HG03095 (cell line): ENCODE data around the gene IRS1.

ENCODE experiments used
- ATAC-seq: cut with Tn5 transposase; IDR thresholded peaks from one replicate; pipeline ENCODE4 v1.9.1; 2021; ENCODE audit warnings: moderate library complexity; ENCODE audit not compliant: unreplicated experiment

The IRS1 gene

DNA sequence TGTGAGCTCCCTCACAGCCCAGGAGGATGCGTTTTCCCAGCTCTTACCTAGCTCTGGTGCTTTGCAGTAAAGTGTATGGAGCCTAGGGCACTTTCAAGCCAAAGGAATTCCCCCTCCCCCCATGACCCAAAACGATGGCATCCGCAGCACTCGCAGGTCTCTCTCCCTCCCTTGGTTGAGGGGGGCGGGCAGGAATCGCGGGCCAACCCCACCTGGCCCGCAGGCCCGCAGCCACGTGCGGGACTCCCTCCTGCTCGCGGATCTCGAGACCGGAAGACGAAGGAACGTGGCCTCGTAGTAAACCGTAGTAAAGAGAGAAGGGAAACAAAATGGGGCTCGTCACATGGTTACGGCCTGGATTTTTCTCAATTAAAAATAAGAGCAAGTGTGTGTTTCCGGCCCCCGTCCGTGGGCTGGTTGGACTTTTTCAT, 8.5 kb downstream of the IRS1 start:
- peak; percentile 51 for ATAC-seq

DNA sequence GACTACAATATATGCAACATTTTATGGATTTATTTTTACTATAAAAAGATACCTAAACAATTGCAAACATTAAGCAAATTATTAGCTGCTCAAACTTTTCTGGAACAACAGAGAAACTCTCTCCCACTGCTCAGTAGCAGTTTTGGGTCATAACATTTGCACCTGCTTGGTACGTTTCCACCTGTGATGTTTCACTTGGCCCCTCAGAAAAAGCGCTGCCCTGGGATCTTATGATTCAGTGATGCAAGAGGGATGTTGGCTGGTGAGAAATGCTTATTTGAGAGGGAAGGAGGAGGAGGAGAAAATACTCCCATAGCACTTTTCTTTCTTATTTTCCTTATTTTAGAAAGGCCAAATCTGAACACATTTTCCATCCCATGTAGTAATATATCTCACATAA, 9.2 kb downstream of the IRS1 start:
- no peak for ATAC-seq

DNA sequence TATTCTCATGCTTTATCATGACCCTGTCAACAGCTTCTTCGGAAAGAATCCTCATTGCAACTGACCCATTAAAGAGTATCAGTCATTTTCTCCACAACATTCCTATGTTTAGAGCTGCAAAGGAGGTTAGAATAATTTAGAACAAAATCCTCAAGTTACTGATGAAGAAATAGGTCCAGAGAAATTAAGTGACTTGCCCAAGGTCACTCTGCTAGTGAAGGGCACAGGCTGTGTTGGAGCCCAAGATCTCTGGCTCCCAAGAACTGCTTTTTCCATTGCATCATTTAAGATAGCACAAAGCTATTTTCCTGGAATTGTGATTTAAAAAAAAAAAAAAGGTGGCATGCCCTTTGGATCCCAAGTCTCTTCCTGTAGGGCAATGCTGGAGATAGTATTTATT, 9.6 kb downstream of the IRS1 start:
- ATAC-seq: no peak

DNA sequence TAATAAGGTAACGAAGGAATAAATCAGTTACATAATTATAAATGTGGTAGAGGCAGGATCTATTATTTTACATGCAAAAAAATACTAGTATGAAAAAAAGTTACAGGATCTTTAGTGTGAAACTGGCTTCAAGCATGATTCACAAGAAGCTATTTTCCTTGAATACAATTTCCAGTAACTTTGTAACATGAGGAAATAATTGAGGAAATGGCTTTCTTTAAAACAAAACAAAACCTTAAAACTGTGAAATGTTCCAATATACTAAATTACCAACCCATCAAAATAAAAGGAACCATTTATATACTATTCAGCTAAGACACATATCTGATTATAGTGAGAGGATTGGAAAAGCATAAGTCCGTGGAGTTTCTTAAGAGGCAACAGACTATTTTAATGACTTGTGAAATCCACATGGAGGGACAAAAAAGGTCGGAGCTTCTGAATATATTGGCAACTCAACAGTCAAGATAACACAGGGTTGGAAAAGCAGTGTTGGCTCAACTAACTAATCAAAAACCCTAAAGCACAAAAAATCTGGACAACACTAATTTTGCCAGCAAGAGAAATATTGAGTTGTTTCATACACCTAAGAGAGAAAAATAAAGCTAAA, 10.6 kb downstream of the IRS1 start:
- no peak for ATAC-seq

DNA sequence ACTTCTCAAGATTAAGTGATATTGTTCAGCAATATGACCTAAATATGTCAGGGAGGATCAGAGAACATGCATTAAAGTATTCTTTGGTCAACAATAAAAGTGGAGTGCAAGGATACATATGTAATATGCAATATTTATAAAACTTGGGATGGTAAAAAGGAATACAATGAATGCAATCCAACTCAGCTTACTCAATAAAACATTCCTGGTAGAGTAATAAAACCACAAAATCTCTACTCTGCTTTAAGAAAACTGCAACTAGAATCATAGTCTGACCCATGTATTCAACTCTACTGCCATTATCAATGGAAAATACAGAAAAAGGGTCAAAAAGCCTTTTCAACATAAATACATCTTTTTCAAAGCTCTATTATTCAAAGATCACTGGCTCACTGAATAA, 11.6 kb downstream of the IRS1 start:
- no peak for ATAC-seq

DNA sequence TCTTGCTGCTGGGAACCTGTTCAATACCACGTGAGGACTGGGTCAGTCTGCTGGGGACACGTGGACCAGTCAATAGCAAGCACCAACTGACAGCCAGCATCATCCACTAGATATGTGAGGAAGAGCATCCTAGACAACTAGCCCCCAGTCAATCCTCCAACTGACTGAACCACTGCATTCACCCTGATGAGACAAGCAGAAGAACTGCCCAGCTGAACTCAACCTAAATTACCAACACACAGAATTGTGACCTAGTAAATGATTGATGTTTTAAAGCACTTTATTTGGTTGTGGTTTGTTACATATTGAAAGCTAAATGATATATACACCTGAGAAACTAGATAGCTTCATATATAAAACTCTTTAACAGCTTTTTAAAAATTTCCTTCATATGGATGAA, 15.7 kb downstream of the IRS1 start:
- no peak for ATAC-seq

DNA sequence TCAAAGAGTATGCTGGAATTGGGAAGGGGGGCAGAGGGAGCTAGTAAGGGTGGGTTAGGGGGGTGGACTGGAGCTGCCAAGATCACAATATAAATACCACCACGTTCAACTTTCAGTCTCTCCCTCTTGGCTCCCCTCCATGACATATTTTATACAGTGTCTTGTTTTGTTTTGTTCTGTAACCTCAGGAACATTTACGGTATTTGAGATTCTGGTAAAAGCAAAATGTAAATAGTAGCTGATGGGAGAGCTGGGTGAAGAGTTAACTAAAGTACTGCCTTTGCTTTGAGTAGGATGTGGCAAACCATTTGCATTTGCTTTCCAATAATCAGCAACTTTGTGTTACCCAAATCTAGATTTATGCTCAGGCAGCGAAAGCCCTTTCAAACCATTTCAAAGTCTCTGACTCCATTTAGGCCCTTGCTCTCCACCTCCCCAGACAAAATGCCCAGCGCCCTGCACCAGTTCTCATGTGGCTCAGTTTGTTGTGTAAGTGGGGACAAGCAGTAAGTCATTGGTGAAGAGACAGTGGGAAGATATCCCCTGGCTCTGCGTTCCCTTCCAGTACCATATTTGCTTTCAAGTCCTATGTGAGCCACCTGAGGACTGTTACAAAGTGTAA, 17.4 kb downstream of the IRS1 start:
- no peak for ATAC-seq

DNA sequence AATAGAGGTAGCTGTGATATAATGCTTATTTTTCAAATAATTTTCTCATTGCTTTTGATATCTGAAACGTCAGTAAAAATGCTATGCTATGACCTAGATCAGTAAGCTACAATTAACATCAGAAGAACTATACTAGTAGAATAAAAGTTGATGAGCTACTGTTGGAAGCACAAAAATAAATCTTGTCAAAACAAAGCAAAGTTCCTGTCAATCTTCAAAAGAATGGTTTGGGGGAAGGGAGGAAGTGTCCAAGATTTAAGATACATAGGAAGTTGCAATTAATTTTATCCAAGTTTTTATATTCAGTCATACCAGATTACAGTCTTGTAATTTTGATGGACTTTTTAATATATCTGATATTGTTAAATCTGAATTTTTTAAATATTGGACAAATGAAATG, 19.2 kb downstream of the IRS1 start:
- no peak for ATAC-seq

DNA sequence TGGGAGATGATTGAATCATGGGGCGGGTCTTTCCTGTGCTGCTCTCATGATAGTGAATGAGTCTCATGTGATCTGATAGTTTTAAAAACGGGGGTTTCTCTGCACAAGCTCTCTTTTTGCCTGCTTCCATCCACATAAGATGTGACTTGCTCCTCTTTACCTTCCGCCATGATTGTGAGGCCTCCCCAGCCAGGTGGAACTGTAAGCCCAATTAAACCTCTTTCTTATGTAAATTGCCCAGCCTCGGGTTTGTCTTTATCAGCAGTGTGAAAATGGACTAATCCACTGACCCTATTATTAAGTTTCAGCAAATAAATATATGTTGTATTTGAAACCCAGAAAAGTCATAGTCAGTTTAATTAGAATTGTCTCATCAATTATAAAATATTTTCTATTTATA, 22.0 kb downstream of the IRS1 start:
- no peak for ATAC-seq

DNA sequence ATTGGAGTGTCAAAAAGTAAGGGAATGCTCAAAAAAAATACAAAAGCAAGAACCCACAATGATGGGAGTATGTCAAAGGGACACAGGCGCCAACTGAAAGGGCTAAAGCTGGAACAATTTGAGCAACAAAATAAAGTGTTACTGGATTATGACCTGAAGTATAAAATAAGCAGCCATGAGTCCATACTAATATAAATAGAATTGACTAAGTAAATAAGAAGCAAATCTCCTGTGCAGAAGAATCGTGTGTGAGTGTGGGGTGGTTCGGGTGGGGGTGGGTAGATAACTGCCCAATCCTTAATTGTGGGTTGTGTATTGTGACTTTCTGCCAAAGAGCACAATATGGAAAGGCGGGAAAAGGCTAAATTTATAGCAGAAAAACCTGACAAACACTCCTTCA, 23.5 kb downstream of the IRS1 start:
- no peak for ATAC-seq

DNA sequence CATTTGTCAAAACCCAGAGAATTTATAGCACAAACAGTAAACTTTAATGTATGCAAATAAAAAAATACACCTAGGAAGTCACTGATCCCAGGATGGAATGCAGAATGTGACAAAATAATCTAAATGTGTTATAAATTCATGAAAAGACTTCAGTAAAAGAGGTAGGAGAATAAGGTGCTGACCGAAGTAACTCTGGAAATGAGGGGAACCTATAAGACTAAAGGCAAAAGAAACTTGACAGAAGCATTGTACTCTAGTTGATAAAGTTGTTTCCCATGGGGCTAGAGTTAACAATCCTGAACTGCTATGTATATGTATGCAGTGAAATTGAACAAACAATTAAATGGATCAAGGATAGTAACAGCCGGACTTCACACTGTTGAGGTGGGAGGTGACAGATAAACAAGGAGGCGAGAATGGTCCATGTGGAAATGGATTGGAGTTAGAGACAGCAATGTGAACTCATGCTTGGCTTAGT, 24.5 kb downstream of the IRS1 start:
- no peak for ATAC-seq

DNA sequence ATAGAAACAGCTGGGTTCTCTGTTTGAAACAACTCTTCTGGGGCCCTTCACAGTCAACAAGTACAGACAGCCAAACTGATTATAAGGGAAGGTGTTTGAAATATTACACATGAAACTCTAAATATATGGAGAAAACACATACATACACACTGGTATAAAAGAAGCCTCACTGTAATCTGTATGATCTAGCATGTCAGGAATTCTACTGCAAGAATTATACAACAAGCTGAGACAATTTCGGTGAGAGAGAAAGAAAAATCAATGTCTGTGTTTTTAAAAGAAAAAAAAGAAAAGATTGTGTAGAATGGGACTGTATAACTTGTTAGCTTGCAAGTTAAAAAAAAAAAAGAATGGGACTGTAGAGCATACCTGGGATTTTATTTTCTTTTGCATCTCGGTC, 26.3 kb downstream of the IRS1 start:
- no peak for ATAC-seq

DNA sequence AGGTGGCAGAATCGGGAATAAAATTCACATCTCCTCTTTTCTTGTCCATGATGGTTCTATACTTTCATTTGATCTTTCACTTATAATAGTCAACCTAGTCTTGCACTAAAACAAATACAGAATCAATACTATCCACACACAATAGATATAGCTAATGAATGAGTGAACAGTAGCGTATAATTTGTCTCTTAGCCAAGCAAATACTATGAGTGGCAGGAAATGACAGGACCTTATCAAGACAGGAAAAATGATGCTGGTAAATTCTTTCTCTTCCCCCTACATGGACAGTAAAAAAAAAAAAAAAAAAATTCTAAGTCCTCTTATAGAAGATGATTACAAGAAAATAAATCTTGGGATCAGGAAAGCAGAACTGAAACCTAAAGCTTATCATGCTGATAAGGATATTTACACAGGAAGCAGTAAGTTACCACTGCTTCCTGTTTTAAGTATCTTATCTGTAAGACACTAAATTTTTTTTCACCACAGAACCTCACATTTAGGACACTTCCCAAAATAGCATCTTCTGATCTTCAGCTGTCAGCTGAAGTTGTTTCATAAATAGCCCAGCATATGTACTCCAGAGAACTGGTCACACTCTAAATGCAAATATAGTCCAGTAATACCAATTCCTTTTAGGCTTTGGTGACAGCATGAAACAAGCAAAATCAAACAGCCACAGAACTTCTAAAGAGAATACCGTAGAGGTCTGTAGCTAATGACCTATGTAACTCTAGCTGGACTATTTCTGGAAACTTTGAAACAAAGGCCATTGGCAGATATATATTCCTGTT, 27.0 kb downstream of the IRS1 start:
- ATAC-seq: peak; percentile 97

DNA sequence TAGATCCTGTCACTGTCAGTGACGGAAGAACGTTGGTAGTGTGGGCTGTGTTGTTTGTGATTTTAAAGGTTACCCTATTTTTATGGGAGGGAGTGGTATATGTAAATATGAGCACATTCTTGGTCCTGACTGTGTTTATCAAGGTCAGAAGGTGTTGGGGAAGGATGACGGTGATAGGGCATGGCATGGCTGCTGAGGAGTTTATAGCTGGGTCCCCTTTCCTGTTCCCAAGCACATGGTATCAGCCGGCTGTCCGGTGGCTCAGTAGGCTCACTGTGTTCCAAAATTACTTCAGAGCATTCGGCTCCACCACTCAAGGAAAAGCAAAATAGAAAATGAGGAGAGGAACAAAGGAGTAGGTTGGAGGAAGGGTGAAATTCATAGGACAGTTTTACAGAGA, 28.6 kb downstream of the IRS1 start:
- no peak for ATAC-seq

DNA sequence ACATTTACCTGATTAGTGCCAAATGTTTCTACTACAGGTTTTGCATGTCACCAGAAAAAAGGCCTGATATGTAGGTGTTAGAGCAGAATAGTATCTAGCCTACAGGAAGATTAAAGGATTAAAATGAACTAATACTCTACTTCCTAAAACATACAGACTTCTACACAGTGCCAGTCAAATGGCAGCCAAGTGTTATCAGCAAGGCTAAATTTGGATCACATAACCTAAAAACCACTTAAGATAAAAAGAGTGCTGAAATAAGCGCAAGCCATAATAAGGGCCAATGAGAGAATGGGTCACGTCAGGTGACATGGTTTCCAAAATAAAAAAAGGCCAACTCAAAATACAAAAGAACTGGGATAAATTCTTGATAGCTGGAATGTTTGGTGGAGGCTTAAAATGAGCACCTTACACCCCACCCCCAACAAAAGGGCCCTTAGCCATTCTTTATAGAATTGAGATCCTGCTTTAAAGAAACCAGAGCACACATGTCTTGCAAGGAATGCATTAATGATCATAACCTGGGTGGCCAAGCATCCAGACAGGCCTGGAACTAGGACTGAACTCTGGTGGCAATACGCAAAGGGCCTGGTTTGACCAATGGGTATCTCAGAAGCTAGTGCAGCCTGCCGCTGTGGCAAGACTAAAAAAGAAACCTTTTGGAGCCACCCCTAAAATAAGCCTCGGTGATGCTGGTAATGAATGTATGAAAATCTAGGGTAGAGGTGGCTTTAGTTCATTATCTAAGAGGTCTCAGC, 32.4 kb downstream of the IRS1 start:
- no peak for ATAC-seq

DNA sequence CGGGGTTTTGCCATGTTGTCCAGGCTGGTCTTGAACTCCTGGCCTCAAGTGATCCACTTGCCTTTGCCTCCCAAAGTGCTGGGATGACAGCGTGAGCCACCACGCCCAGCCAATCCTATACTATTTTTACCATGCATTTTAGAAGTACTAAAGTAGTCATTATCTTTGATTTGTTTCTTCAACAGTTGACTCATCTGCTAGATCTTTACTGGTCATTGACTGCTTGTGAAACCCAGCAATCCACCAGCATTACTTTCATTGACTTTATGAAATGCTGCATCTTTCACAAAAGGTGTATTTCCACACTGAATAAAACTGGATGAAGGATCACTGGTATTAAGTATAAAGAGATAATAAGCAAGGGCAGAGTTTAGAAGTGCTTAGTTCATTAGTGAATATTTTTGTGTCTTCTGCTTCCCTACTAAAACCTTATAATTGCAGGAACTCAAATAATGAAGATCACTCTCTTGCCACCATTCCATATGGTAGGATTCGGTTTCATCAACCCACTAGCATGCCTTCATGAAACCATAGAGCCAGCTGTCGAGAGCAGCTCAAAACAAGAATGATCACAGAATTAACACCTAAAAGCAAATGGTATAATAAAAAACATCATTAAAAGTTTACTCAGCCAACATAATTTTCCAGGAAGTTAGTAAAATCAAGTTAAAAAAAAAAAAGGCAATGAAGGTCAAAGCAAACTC, 33.1 kb downstream of the IRS1 start:
- no peak for ATAC-seq

DNA sequence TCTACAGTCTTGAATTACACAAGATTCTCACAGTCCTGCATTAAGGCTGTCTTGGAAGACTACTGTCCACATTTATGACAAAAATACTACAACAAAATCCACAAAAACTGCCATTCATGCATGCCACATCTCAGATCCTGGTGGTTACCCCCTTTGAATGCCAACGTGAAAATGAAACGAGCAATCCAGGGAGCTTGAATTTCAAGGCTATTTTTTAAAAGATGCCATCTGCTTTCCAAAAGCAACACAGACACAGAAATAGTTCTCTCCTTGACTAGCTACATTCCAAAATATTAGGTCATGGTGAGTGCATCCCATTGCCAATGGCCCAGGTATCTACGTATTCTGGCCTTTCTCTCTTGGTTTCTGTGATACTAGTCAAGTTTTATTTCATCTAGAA, 36.3 kb downstream of the IRS1 start:
- ATAC-seq: no peak

DNA sequence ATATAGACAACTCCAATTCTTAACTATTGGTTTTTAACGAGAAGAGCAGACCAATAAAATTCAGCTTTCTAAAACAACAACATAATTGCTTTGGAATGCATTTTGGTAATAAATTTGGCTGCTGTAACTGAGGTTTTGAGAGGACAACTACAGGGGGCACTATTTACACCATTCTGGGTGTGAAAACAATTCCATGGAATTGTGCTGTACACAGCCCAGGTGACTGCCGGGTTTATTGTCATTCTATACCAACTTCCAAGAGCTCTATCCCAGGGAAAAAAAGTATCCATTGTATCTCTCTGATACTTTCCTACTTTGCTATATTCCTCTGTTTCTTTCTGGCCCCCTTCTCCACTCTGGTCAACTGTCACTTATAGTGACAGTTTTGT, 38.4 kb downstream of the IRS1 start:
- ATAC-seq: no peak

DNA sequence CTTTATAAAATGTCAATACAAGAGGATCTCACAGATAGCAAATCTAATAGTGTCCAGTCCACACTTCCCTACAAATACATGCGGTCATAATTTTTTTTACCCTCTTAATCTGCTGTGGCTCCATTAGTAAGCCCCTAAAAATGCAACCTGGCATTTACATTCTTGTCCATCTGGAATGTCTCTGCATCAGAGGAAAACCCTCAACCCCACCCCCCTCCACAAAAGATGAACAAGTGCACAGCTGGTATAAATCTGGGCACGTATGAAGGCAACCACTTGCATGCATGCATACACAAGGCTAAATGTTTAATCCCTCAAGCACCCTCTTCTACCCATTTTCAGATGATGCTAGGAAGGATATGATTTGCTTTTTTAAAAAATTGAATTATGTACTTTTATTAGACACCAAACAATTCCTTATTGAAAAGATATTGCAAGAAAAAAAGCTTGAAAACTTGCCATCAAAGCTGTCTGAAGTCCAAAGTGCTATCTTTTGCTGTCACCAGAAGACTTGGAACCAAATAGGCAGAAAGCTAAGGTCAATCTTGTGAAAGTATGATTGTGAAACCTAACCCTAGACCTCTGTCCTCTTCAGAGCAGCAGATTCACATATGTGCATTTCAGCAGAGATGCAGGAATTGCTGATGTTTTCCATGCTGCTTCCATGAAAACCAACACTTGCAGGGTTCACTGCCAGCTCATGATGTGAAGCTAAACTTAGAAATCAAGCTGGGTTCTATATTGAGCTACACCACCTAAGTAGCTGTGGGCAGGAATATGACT, 39.0 kb downstream of the IRS1 start:
- no peak for ATAC-seq

DNA sequence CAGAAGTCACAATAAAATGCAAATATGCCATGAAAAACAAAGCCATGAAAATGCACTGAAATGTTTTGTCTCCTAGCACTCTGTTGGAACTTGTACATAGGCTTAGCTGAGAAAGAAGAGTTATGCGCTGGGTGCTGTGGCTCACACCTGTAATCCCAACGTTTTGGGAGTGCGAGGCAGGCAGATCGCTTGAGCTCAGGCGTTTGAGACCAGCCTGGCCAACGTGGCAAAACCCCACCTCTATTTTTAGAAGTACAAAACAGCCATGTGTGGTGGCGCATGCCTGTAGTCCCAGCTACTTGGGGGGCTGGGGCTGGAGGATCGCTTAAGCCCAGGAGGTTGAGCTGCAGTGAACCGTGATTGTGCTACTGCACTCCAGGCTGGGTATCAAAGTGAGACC, 39.9 kb downstream of the IRS1 start:
- no peak for ATAC-seq
